Left ventricle myocardium inferior (tissue), 1 donor: ENCODE data around the gene TBC1D22B. TPM values are rescaled to one million over a fixed set of nuclear protein-coding genes. Genes with fewer than 3 reads are reported as not detected.
A peak's percentile ranks its signal among the peaks of the same experiment; 100 is the strongest.

Source experiments
- DNase-seq: peaks from one replicate; pipeline ENCODE4 v3.0.0-alpha.2; 2020
- H3K27ac ChIP-seq: fragments of 200-600 bp; replicated peaks from 2 replicates; pipeline ENCODE4 v1.8.0; 2021
- H3K27me3 ChIP-seq: fragments of 200-600 bp; 2 replicates; pipeline ENCODE4 v1.8.0; 2021; ENCODE audit warnings: low read depth
- H3K36me3 ChIP-seq: fragments of 200-600 bp; 2 replicates; pipeline ENCODE4 v1.8.0; 2021
- H3K4me1 ChIP-seq: fragments of 200-600 bp; 2 replicates; pipeline ENCODE4 v1.8.0; 2021
- H3K4me3 ChIP-seq: fragments of 200-600 bp; 2 replicates; pipeline ENCODE4 v1.8.0; 2021; ENCODE audit warnings: mild to moderate bottlenecking, moderate library complexity
- H3K9me3 ChIP-seq: fragments of 200-600 bp; replicated peaks from 2 replicates; pipeline ENCODE4 v1.8.0; 2021
- intact Hi-C: fragments of 100-400 bp; cut with micrococcal nuclease; formaldehyde crosslinking; loops from one replicate; pipeline ENCODE4 v1.11.0; 2022
- total RNA-seq: library from RNA; stranded (reverse); fragmentation: NEBNext Ultra II Directional; extraction: Animal tissue kit (Norgen Biotek cat#: 25700); gene quantifications from one replicate; pipeline ENCODE4 v1.2.1, GENCODE V29; 2021
- TF ChIP-seq, protein P1 (sequence below): fragments of 200-600 bp; IDR thresholded peaks from 2 replicates; pipeline ENCODE4 v1.8.0; 2021; ENCODE audit warnings: antibody characterized with exemption, mild to moderate bottlenecking, borderline replicate concordance
- donor health status: DM: no; HTN: yes; CAD: no; lungs with severe emphysema.

The TBC1D22B gene
- total RNA-seq, 1 donor from 2014 or later, result 6.1 TPM

DNA sequence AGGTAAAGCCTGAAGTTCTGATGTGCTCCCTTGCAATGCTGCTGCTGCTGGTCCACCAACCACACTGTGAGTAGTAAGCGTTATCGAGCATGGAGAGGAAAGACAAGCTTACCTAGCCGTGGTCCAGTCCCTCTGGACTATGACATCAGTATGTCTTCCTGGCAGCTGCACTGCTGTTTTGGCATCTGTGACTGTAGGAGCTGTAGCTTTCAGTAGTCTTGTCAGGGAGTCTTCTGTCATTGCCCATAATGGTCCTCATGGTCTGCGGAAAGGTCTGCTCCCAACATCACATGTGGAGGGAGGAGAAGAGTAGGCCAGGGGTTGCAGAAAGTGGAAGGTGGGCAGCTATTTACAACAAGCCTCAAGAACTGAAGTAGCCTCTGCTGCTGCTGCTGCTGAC is 27.2 kb downstream of the TBC1D22B start:
- DNase-seq, result no peak
- H3K27ac ChIP-seq, result peak overlapping the region; percentile 67
- no peaks in the 10 kb centered on the region for H3K9me3 ChIP-seq
- H3K27me3 ChIP-seq, result no peaks in the 10 kb centered on the region
- intact Hi-C loops, result no loop called here
- TF ChIP-seq, protein P1, sequence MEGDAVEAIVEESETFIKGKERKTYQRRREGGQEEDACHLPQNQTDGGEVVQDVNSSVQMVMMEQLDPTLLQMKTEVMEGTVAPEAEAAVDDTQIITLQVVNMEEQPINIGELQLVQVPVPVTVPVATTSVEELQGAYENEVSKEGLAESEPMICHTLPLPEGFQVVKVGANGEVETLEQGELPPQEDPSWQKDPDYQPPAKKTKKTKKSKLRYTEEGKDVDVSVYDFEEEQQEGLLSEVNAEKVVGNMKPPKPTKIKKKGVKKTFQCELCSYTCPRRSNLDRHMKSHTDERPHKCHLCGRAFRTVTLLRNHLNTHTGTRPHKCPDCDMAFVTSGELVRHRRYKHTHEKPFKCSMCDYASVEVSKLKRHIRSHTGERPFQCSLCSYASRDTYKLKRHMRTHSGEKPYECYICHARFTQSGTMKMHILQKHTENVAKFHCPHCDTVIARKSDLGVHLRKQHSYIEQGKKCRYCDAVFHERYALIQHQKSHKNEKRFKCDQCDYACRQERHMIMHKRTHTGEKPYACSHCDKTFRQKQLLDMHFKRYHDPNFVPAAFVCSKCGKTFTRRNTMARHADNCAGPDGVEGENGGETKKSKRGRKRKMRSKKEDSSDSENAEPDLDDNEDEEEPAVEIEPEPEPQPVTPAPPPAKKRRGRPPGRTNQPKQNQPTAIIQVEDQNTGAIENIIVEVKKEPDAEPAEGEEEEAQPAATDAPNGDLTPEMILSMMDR, result no peak
- peaks cover 44% of the 10 kb centered on the region for H3K4me1 ChIP-seq
- no peak overlapping the region for H3K4me3 ChIP-seq
- H3K36me3 ChIP-seq, result peaks cover 76% of the 10 kb centered on the region

GRCh38 chr6:37285861-37286311 is 28.3 kb downstream of the TBC1D22B start:
- Histone ChIP-seq H3K36me3 (peaks cover 81% of the 10 kb centered on the region), H3K27me3 (no peaks in the 10 kb centered on the region), H3K9me3 (no peaks in the 10 kb centered on the region), H3K4me1 (peaks cover 33% of the 10 kb centered on the region), H3K4me3 (no peak overlapping the region), H3K27ac (no peak overlapping the region)
- no peak for DNase-seq
- intact Hi-C loops, result no loop called here
- TF ChIP-seq, protein P1, result no peak

- no peaks in the 10 kb centered on the region for H3K9me3 ChIP-seq
- no peak overlapping the region for H3K27ac ChIP-seq
- peaks cover 85% of the 10 kb centered on the region for H3K36me3 ChIP-seq
- DNase-seq, result no peak
- TF ChIP-seq, protein P1, result no peak
- H3K27me3 ChIP-seq, result no peaks in the 10 kb centered on the region
- intact Hi-C loops, result no loop called here
- H3K4me1 ChIP-seq, result peaks cover 23% of the 10 kb centered on the region
- H3K4me3 ChIP-seq, result no peak overlapping the region
Observed at GRCh38 chr6:37287519-37288157, 30.1 kb downstream of the TBC1D22B start.

- peaks cover 83% of the 10 kb centered on the region for H3K36me3 ChIP-seq
Observed at GRCh38 chr6:37288247-37288646, 30.7 kb downstream of the TBC1D22B start.

DNA sequence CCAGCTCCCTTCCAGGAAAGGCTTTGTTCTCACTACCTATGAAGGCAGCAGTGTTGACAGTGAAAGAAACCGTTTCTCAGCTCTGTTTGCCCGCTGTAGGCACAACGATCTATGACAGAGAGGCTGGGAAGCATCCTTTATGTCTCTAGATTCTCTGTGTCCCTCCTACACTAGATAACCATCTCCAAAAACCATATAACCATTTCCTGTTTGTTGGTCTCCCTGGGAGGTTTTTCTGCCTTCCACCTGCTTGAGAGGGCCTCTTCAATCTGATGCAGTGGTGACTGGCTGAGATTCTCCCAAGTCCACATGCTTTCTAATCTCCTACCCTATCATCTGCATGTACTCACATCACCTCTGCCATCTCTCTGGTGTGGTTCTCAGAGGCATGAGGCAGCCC is 32.4 kb downstream of the TBC1D22B start:
- Histone ChIP-seq H3K4me3 (no peak overlapping the region), H3K9me3 (no peaks in the 10 kb centered on the region), H3K27me3 (no peaks in the 10 kb centered on the region), H3K36me3 (peaks cover 89% of the 10 kb centered on the region), H3K4me1 (peaks cover under 1% of the 10 kb centered on the region), H3K27ac (no peak overlapping the region)
- TF ChIP-seq, protein P1, result no peak
- no peak for DNase-seq
- intact Hi-C loops, result no loop called here

More at GRCh38 chr6:37288247-37288646, 30.7 kb downstream of the TBC1D22B start:
- H3K27ac ChIP-seq, result no peak overlapping the region
- TF ChIP-seq, protein P1, result no peak
- H3K4me3 ChIP-seq, result no peak overlapping the region
- no peaks in the 10 kb centered on the region for H3K9me3 ChIP-seq
- no peak for DNase-seq
- intact Hi-C loops, result no loop called here
- no peaks in the 10 kb centered on the region for H3K27me3 ChIP-seq
- peaks cover 17% of the 10 kb centered on the region for H3K4me1 ChIP-seq
